HG03039 (cell line): ENCODE results near the gene CCL3.
"Not testable (repeated sequence)": the region's sequence is repeated elsewhere in the genome, so short reads cannot be mapped to it uniquely, and the experiment has no call there.

Experiments used
- ATAC-seq: cut with Tn5 transposase; IDR thresholded peaks from one replicate; pipeline ENCODE4 v1.9.1; 2021; ENCODE audit warnings: mild to moderate bottlenecking, moderate library complexity; ENCODE audit not compliant: unreplicated experiment

CCL3 gene

GRCh38 chr17:36089888-36090836 lies at the start of gene CCL3:
Gene CCL3, minus strand, starts transcription at chr17:36090143. Its CDS starts 85 bp downstream, at chr17:36090058.
- ATAC-seq: peak; percentile 55

GRCh38 chr17:36136439-36136838 lies 46.5 kb upstream of the CCL3 start:
- no peak for ATAC-seq

- ATAC-seq: no peak
Measured at GRCh38 chr17:36136036-36136435, 46.1 kb upstream of the CCL3 start.

- no peak for ATAC-seq
Measured at GRCh38 chr17:36135465-36135864, 45.5 kb upstream of the CCL3 start.

- ATAC-seq: no peak
Measured at GRCh38 chr17:36133602-36134236, 43.8 kb upstream of the CCL3 start.

- no peak for ATAC-seq
Measured at GRCh38 chr17:36132421-36132831, 42.5 kb upstream of the CCL3 start.

GRCh38 chr17:36131931-36132330 lies 42.0 kb upstream of the CCL3 start:
- ATAC-seq: no peak

GRCh38 chr17:36131421-36131820 lies 41.5 kb upstream of the CCL3 start:
- ATAC-seq: no peak

- no peak for ATAC-seq
Measured at GRCh38 chr17:36130346-36130745, 40.4 kb upstream of the CCL3 start.

- ATAC-seq: no peak
Measured at GRCh38 chr17:36129616-36130015, 39.7 kb upstream of the CCL3 start.

- no peak for ATAC-seq
Measured at GRCh38 chr17:36128411-36128978, 38.6 kb upstream of the CCL3 start.

- ATAC-seq: no peak
Measured at GRCh38 chr17:36127911-36128310, 38.0 kb upstream of the CCL3 start.

- no peak for ATAC-seq
Measured at GRCh38 chr17:36127199-36127893, 37.4 kb upstream of the CCL3 start.

GRCh38 chr17:36124879-36125824 lies 35.2 kb upstream of the CCL3 start:
- no peak for ATAC-seq

- ATAC-seq: no peak
Measured at GRCh38 chr17:36123431-36123830, 33.5 kb upstream of the CCL3 start.

GRCh38 chr17:36121099-36121498 lies 31.2 kb upstream of the CCL3 start:
- not testable (repeated sequence) for ATAC-seq

GRCh38 chr17:36120221-36120620 lies 30.3 kb upstream of the CCL3 start:
- no peak for ATAC-seq

GRCh38 chr17:36118477-36119353 lies 28.8 kb upstream of the CCL3 start:
- no peak for ATAC-seq
